GM19455 (cell line): Measurements from ENCODE around the gene CCDC170.

Experiments
- ATAC-seq: cut with Tn5 transposase; IDR thresholded peaks from one replicate; pipeline ENCODE4 v1.9.1; 2021; ENCODE audit not compliant: unreplicated experiment

The CCDC170 gene

DNA sequence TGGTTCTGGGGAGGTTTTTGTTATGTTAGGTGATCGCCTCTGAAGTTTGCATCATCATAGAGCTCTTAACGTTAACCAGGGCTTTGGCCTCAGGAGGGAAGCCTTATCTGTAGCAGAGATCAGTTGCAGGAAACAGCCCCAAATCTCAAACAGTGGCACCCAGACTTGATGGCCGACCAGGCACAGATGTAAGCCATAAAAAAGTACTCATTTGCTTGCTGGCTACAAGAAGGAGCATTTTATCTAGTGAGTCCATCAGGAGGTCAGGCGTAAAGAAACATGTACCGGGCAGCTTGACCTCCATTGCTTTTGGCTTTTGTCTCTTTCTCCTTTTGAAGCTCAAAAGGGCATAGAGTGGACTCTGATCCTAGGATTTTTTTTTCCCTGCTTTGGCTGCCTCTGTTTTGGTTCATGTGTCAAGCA, 122.3 kb downstream of the CCDC170 start:
- no peak for ATAC-seq

DNA sequence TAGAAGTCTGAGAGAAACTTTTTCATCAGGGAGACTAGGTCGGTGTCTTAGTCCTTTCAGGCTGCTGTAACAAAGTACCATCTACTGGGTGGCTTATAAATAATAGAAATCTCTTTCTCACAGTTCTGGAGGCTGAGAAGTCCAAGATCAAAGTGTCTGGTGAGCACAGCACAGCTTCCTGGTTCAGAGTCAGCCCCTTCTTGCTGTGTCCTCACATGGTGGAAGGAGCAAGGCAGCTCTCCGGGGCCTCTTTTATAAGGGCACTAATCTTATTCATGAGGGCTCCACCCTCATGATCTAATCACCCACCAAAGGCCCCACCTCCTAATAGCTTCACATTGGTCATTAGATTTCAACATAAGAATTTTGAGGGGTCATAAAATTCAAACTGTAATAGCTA, 122.8 kb downstream of the CCDC170 start:
- no peak for ATAC-seq

DNA sequence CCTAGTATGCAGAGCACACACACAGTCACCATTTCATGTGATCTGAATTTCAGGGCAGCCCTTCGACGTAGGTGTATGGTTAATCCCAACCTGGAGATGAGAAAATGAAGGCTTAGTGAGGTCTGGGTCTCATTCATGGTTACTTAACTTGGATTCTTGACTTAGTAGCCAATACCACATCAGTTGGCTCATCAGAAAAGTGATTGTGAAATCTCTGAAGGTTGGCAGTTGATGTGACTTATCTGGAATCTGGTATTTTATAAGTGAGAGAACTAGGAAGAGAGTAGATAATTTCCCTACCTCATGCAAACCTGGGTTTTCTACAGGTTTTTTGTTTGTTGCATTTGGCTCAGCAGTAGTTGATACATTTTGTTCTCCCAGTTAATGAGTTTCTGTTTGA, 123.7 kb downstream of the CCDC170 start:
- ATAC-seq = no peak

DNA sequence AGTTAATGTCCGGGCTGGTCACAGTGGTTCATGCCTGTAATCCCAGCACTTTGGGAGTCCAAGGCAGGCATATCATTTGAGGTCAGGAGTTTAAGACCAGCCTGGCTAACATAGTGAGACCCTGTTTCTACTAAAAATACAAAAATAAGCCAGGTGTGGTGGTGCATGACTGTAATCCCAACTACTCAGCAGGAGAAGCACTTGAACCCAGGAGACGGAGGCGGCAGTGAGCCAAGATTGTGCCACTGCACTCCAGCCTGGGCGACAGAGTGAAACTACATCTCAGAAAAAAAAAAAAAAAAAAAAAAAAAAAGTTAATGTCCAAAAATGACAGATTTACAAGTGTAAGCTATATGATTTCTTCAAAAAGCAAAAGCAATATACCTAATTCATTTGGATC, 124.9 kb downstream of the CCDC170 start:
- ATAC-seq = no peak

DNA sequence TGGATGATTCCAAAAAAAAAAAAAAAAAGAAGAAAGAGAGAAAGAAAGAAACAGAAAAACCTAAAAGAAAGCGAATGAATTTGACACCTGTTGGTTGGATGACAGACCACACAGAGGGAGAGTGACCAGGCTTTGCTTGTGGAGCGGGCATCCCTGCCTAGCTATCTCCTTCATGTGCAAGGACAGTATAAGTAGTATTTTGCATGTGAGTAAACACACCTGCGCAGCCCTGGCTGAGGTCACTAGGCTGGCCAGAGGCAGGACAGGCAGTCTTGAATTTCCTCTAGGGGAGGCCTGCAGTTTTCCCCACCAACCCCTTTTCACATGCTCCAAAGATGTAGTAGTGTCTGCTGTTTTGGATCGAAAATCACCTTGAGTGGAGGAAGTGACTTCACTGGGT, 126.4 kb downstream of the CCDC170 start:
- no peak for ATAC-seq

DNA sequence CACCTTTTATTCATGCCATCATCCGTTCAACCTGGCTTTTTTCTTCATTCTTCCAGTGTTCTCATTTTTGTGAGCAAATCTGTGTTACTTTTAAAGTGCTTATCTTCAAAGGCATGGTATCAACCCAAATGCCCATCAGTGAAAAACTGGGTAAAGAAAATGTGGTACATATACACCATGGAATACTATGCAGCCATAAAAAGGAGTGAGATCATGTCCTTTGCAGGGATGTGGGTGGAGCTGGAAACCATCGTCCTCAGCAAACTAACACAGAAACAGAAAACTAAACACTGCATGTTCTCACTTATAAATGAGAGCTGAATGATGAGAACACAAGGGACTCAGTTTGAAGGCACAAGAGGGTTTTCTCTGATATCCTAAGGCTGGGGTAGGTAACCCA, 130.3 kb downstream of the CCDC170 start:
- no peak for ATAC-seq

DNA sequence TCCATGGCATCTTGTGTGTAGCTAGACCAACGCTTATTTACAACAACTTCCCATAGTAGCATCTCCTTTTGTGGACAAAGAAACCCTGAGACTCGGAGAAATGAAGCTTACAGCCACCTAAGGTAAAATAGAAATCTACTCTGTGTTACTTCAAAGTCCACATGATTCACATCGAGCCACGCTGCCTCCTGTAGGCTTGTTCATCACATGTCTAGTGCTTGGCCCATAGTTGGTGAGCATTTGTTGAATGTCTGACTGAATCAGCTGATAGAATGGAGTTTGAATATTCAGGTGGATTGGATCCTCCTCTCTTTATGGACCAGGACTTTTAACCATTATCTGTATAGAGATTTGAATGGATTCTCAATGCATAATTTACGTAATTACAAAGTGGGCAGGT, 130.7 kb downstream of the CCDC170 start:
- no peak for ATAC-seq

DNA sequence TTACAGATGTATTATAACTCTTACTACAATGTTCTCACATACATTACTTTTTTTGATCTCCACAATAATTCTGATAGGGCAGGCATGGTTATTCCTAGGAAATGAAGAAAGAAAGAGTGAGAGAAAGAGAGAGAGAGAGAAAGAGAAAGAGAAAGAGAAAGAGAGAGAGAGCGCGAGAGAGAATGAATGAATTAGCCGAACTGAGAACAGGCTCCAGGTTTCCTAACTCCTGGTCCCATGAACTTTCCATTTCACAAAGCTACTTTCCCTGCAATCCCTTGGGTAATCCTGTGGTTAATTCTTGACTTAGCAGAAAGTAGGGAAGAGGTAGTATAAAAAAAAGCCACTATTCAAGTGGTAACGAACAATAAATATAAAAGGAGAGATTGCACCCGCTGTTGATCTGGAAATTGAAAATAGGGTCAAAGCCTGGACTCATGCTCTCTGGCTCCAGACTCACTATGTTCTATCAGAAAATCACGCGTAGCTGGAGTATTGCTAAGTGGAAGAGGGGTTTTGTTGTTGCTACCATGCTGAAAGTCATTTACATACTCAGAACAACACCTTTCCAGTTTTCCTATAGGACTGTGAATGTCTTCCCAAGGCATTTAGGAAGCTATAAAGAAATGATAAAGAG, 131.2 kb downstream of the CCDC170 start:
- ATAC-seq = no peak

DNA sequence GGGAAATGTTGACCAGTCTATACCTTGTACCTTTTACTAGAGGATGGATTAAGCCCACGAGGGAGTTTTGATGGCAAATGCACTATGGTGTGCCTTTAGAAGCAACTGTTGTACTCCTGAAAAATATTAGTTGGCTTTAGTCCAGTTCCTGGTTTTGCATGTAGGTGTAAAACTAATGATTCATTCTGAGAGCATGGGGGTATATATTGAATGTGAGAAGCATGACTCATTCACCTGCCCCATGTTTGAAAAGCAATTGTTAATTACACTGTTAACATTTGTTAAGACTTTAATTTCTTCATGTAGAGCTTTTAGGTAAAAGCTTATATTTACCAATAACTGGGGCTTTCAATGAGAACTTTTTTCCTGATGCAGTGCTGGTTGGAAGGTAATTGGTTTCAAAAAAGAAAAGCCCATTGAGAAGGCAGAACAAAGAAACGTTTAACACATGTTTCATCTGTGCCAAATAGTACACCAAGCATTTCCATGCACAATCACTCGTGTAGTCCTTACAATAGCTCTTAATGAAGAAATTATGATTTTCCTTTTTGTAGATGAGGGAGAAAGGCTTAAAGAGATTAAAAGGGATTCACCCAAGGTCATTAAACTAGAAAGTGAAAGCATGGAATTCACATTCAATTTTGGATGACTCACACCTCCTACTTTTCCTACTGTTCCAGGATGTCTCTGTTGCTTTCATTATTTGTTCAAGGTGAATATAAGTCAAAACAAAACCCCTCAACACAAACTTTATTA, 134.1 kb downstream of the CCDC170 start:
- no peak for ATAC-seq

DNA sequence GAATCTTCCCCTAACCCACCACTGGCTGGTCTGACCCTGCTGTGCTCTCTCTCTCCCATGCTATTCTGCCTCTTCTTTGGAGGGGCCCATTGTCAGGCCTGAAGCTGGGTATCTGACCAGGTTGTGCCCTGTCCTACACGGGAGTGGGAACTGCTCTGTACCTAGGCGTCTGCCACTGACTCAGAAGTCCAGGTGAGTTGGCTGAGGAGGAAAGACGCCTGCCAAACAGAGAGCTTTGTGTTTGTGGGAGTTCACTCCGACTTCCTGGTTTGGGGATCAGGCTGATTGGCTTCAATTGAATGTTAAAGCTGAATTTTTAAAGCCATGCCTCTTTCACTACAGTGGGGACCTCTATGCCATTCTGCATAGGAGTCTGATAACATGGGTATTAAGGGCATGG, 136.0 kb downstream of the CCDC170 start:
- no peak for ATAC-seq

DNA sequence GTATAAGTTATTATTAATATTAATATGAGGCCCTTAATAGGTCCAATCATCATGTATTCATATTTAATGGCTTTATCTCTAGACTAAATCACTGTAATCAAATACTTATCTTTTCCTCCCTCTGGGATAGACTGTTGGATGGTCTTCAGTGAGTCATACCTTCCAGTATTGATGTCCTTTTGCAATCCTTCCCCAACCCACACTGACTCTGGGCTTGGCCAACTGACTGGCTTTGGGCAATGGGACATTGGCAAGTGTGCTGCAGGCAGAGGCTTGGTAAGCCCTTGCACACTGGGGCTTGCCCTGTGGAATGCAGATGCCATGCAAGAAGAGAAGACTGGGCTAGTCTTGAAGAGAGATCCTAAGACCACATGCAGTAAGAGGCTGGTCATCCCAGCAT, 136.6 kb downstream of the CCDC170 start:
- no peak for ATAC-seq

DNA sequence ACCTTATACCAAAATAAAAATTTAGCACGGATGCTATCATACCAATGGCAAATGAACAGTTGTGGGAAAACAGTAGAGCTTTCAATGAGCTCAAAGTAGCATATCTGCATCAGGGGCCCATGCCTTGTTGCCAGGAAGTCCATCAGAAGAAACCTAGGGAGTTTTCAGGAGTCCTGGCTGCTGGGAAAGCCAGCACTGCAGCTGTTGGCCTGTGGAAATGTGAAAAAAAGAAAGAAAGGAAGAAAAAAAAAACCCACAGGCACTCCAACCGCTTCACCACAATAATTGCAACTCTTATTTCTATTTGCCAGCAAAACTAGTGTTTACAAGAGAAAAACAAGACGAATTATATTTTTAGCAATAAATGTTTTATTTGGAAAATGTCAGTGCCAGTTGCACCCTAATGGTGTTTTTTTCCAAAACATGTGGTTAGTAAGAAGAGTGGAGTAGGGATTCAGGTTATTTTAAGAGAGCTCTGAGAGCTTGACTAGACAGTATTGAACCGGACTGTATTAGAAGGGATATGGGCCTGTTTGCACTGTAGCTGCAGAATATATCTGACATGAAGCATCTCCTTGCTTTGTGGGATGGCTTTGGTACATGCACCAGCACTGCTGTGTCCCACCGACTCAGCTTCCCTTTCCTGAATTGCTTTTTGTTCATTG, 137.3 kb downstream of the CCDC170 start:
- ATAC-seq = no peak

DNA sequence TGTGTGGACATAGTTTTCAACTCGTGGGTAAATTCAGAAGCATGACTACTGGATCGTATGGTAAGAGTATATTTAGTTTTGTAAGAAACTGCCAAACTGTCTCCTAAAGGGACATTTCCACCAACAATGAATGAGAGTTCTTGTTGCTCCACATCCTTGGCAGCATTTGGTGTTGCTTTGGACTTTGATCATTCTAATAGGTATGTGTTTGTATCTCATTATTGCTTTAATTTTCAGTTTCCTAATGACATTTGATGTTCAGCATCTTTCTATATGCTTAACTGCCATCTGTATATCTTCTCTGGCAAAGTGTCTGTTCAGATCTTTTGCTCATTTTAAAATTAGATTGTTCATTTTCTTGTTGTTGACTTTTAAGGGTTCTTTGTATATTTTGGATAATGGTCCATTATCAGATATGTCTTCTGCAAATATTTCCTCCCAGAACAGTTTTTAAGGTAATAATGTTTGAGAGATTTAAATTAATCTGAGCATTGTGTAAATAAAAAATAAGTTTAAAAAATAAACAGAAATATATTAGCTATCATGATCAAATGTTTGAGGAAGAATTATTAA, 138.7 kb downstream of the CCDC170 start:
- no peak for ATAC-seq

DNA sequence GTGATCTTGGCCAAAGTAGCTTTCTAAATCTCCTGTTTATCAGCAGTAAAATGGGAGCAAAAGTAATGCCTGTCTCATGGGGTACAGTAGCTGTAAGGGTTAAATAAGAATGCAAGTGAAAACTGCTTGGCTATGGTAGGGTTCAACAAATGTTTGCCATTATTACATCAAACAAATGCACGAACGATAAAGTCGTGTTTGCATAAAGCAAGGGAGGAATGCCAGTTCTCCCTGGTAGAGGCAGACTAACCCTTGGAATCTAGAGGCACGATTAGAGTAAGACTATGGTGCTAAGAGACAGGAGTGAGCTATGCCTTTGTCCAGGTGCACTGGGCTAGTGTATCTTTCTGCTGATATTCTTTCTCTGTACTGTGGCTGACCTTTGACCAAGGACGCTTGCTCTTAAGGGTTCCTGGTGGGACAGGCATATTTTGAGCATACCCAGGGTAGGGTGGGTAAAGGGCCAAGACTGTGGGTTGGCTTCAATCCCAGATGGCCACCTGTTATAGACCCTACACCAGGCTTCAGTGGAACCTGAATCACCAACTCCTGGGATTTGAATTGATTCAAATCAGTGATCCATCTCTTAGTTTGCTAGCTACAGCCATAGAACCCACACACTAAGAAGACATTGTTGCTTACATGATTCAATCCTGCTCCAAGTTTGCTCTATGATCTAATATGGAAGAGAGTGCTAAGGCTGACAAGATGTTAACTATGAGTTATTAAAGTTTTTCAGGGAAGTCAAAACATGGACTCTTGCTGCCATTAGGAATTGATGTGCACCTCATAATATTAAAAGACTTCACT, 139.9 kb downstream of the CCDC170 start:
- no peak for ATAC-seq

DNA sequence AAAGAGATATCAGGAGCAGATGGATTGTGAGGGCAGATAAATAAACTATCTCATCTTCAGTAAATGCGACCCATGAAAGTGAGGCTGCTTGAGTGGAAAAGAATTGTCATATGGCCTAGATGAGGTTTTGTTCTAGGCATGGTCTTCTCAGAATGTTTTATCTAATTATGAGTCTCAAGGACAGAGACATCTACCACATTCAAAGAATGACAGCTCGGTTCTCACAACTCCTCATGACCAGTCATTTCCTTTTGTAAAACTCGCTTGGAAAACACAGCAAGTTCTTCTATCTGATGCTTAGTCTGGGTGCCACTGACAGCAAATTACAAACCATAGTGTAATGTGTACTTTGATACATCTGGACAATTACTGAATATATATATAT, 140.5 kb downstream of the CCDC170 start:
- no peak for ATAC-seq

DNA sequence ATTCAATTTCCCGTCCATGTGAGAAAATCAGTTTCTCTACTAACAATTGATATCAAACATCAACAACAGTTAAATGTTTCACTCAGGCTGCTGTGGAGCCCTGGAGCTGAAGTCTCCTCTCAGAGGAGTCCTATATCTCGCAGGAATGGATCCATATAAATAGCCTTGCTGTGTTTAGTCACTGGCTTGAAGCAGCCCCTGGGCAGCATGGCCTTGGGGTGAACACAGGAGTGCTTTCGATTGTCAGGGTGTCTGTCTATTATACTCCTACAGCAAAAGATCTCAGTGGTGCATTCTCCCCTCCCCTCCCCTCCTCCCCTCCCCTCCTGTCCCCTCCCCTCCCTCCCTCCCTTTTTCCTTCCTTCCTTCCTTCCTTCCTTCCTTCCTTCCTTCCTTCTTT, 141.9 kb downstream of the CCDC170 start:
- ATAC-seq = no peak

DNA sequence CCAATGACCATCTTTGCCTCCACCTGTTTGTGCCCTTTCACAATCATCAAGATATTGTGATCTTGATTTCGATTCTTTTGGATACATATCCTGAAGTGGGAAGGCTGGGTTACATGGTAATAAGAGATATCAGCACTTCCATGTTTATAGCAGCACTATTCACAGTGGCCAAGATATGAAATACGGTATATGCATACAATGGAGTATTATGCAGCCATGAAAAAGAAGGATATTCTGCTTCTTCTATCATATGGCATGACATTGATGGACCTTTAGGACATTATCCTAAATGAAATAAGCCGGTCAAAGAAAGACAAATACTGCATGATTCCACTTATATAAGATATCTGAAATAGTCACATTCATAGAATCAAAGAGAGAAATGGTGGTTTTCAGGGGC, 144.0 kb downstream of the CCDC170 start:
- ATAC-seq = no peak

DNA sequence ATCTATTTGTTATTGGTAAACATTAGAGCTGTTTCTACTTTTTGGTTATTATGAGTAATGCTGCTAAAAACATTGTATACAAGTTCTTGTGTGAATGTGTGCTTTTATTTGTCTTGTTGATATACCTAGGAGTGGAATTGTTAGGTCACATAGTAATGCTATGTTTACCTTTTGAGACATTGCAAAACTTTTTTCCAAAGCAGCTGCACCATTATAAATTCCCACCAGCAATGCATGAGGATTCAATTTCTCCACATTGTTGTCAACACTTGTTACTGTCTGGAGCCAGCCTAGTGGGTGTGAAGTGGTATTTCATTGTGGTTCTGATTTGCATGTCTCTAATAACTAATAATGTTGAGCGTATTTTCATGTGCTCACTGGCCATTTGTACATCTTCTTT, 145.9 kb downstream of the CCDC170 start:
- no peak for ATAC-seq

DNA sequence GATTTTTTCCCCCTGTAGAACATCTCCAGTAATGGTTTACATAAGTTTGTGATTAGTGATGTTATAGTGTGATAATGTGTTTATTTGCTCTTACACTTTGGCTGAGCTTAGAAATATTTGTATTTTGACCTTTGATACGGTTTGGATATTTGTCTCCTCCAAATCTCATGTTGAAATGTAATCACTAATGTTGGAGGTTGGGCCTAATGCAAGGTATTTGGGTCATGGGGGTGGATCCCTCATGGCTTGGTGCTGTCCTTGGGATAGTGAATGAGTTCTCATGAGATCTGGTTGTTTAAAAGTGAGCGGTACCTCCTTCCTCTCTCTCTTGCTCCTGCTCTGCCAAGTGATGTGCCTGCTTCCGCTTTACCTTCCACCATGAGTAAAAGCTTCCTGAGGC, 147.2 kb downstream of the CCDC170 start:
- ATAC-seq = no peak

DNA sequence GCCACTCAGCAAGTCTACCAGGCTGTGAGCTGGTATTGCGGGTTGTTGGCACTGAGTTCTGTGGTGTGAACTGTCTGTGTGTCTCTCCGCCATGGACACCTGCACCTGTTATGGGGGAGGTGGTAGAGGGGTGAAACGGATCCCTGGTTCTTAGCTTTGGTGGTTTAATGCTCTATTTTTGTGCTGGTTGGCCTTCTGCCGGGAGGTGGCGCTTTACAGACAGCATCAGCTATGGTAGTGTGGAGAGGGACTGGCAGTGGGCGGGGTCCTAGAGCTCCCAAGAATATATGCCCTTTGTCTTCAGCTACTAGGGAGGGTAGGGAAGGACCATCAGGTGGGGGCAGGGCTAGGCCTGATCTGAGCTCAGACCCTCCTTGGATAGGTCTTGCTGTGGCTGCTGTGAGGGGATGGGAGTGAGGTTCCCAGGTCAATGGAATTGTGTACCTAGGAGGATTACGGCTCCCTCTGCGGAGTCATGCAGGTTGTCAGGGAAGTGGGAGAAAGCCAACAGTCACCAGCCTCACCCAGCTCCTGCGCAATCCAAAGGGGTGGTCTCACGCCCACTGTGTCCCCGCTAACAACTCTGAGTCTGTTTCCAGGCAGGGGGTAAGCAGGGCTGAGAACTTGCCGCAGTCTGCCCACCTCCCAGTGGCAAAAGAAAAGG, 154.3 kb downstream of the CCDC170 start:
- no peak for ATAC-seq

DNA sequence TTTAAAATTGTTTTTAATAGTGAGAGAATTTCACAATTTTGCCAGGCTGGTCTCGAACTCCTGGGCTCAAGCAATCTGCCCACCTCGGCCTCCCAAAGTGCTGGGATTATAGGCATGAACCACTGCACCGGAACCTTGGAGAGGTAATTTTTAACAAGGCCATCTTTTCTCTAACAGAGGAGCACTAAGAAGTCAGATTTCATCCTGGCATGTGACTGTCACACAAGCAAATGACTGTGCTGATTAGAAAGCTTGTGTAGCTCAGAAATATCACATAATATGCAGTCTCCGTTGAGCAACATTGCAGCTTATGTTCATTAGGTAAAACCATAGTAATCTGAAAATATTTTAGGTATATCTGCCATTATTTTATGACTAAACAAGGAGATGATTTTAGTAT, 156.0 kb downstream of the CCDC170 start:
- ATAC-seq = no peak
